SIG-M5 (cell line): ENCODE data around the gene MLC1.

Experiments
- DNase-seq: peaks from one replicate; lab custom pipeline; 2025; lab: John Stamatoyannopoulos, UW

Gene MLC1

GRCh38 chr22:50035131-50035881 is 49.9 kb downstream of the MLC1 start:
- DNase-seq, result no peak

GRCh38 chr22:50034126-50035081 is 50.8 kb downstream of the MLC1 start:
- DNase-seq, result no peak

GRCh38 chr22:50032941-50033601 is 52.2 kb downstream of the MLC1 start:
- no peak for DNase-seq

GRCh38 chr22:50032109-50032871 is 52.9 kb downstream of the MLC1 start:
- no peak for DNase-seq

- no peak for DNase-seq
These were observed 53.8 kb downstream of the MLC1 start for GRCh38 chr22:50031189-50032091.

- DNase-seq, result no peak
These were observed 54.7 kb downstream of the MLC1 start for GRCh38 chr22:50030297-50031188.

- no peak for DNase-seq
These were observed 57.3 kb downstream of the MLC1 start for GRCh38 chr22:50027639-50028537.

GRCh38 chr22:50025993-50026392 is 59.2 kb downstream of the MLC1 start:
- DNase-seq, result no peak

GRCh38 chr22:50022171-50022819 is 62.9 kb downstream of the MLC1 start:
- DNase-seq, result no peak

GRCh38 chr22:50020606-50021005 is 64.6 kb downstream of the MLC1 start:
- DNase-seq, result no peak

GRCh38 chr22:50019316-50019715 is 65.9 kb downstream of the MLC1 start:
- DNase-seq, result no peak

GRCh38 chr22:50018608-50019285 is 66.5 kb downstream of the MLC1 start:
- DNase-seq, result no peak

GRCh38 chr22:50017701-50018224 is 67.5 kb downstream of the MLC1 start:
- DNase-seq, result no peak

GRCh38 chr22:50016988-50017700 is 68.1 kb downstream of the MLC1 start:
- DNase-seq, result no peak

GRCh38 chr22:50016308-50016987 is 68.8 kb downstream of the MLC1 start:
- DNase-seq, result no peak
